GM12892 (cell line): ENCODE data around the gene P2RX6.

Experiments
- POLR2A ChIP-seq: IDR thresholded peaks from 2 replicates; pipeline ENCODE4 v1.6.1; 2011; ENCODE audit warnings: low read depth, low read length, control low read depth
- POLR2AphosphoS5 ChIP-seq: IDR thresholded peaks from 2 replicates; pipeline ENCODE4 v1.6.1; 2011; ENCODE audit warnings: low read depth, low read length, control low read depth
- TAF1 ChIP-seq: IDR thresholded peaks from 2 replicates; pipeline ENCODE4 v1.6.1; 2011; ENCODE audit warnings: low read depth, mild to moderate bottlenecking, control low read depth, low read length, borderline replicate concordance

- TF ChIP-seq POLR2A, result no peak
- TF ChIP-seq POLR2AphosphoS5, result no peak
- no peak for TF ChIP-seq TAF1
Observed at GRCh38 chr22:21028277-21029251, 13.6 kb downstream of the P2RX6 start.
